Liver (tissue), 9 donors: ENCODE measurements around the gene TTC21A. TPM values are rescaled to one million over a fixed set of nuclear protein-coding genes. Genes with fewer than 3 reads are reported as not detected.

ENCODE experiments used
- DNase-seq: peaks from one replicate; pipeline ENCODE4 v3.0.0-alpha.2; 2017; ENCODE audit warnings: low spot score
- H3K27ac ChIP-seq, 2 donors: one replicate each; pipeline ENCODE4 v1.7.0; 2013; ENCODE audit warnings: inconsistent platforms in 2 of 2, low read length in 2 of 2, control low read depth in 1 of 2, low read depth in 1 of 2, mild to moderate bottlenecking in 1 of 2
- H3K27me3 ChIP-seq, 4 donors: one replicate each; pipeline versions ENCODE4 v1.6.1 to v1.7.0; 2013; ENCODE audit warnings: low read length in 3 of 4, inconsistent platforms in 1 of 4, mild to moderate bottlenecking in 1 of 4, moderate library complexity in 1 of 4; ENCODE audit not compliant: control insufficient read depth in 4 of 4, insufficient read depth in 4 of 4
- H3K36me3 ChIP-seq, 4 donors: one replicate each; pipeline versions ENCODE4 v1.6.1 to v1.7.0; 2013; ENCODE audit warnings: low read length in 3 of 4, mild to moderate bottlenecking in 3 of 4, low read depth in 1 of 4, moderate library complexity in 1 of 4; ENCODE audit not compliant: control insufficient read depth in 4 of 4, insufficient read depth in 3 of 4
- H3K4me1 ChIP-seq, 4 donors: one replicate each; pipeline versions ENCODE4 v1.6.1 to v1.7.0; 2013; ENCODE audit warnings: low read length in 3 of 4, mild to moderate bottlenecking in 3 of 4, moderate library complexity in 1 of 4; ENCODE audit not compliant: control insufficient read depth in 4 of 4, insufficient read depth in 4 of 4
- H3K4me3 ChIP-seq, 3 donors: one replicate each; pipeline versions ENCODE4 v1.6.1 to v1.7.0; 2013; ENCODE audit warnings: low read length in 3 of 3, control low read depth in 1 of 3, low read depth in 1 of 3, mild to moderate bottlenecking in 1 of 3
- H3K9ac ChIP-seq, 2 donors: one replicate each; pipeline ENCODE4 v1.7.0; 2013; ENCODE audit warnings: low read length in 2 of 2, mild to moderate bottlenecking in 2 of 2, moderate library complexity in 2 of 2, control low read depth in 1 of 2, low read depth in 1 of 2
- H3K9me3 ChIP-seq, 4 donors: one replicate each; pipeline versions ENCODE4 v1.6.1 to v1.7.0; 2013; ENCODE audit warnings: low read length in 3 of 4; ENCODE audit not compliant: control insufficient read depth in 4 of 4
- ATF3 ChIP-seq: IDR thresholded peaks from 2 replicates; pipeline ENCODE4 v1.6.1; 2016; ENCODE audit warnings: antibody characterized with exemption
- CTCF ChIP-seq: fragments of 150-350 bp; IDR thresholded peaks from 2 replicates; pipeline ENCODE4 v1.5.1; 2017; ENCODE audit warnings: improper control_type of control experiment, low read depth, low read length; ENCODE audit not compliant: missing input control
- EGR1 ChIP-seq, 2 donors: IDR thresholded peaks; 2 replicates each; pipeline ENCODE4 v1.6.1; 2016 to 2018; ENCODE audit warnings: antibody characterized with exemption in 2 of 2, low read depth in 2 of 2
- FOXA1 ChIP-seq: IDR thresholded peaks from 2 replicates; pipeline ENCODE4 v1.6.1; 2016; ENCODE audit warnings: antibody characterized with exemption
- FOXA2 ChIP-seq: IDR thresholded peaks from 2 replicates; pipeline ENCODE4 v1.6.1; 2016; ENCODE audit warnings: antibody characterized with exemption
- GABPA ChIP-seq, 2 donors: IDR thresholded peaks in 1 of 2; conservative IDR thresholded peaks in 1 of 2; 2 replicates each; pipeline ENCODE4 v1.6.1; 2016; ENCODE audit warnings: antibody characterized with exemption in 2 of 2, mild to moderate bottlenecking in 1 of 2, moderate library complexity in 1 of 2
- HNF4A ChIP-seq, 2 donors: conservative IDR thresholded peaks; 2 replicates each; pipeline ENCODE4 v1.6.1; 2016; ENCODE audit warnings: antibody characterized with exemption in 2 of 2, mild to moderate bottlenecking in 2 of 2
- HNF4G ChIP-seq: IDR thresholded peaks from 2 replicates; pipeline ENCODE4 v1.6.1; 2016; ENCODE audit warnings: antibody characterized with exemption
- JUND ChIP-seq, 2 donors: IDR thresholded peaks; 2 replicates each; pipeline ENCODE4 v1.6.1; 2016; ENCODE audit warnings: antibody characterized with exemption in 2 of 2
- MAX ChIP-seq: IDR thresholded peaks from 2 replicates; pipeline ENCODE4 v1.6.1; 2016; ENCODE audit warnings: antibody characterized with exemption
- NR2F2 ChIP-seq: IDR thresholded peaks from 2 replicates; pipeline ENCODE4 v1.6.1; 2016; ENCODE audit warnings: antibody characterized with exemption
- RAD21 ChIP-seq, 2 donors: IDR thresholded peaks; 2 replicates each; pipeline ENCODE4 v1.6.1; 2016; ENCODE audit warnings: antibody characterized with exemption in 2 of 2, mild to moderate bottlenecking in 2 of 2
- REST ChIP-seq: IDR thresholded peaks from 2 replicates; pipeline ENCODE4 v1.6.1; 2016; ENCODE audit warnings: antibody characterized with exemption, mild to moderate bottlenecking
- RXRA ChIP-seq, 2 donors: IDR thresholded peaks; 2 replicates each; pipeline ENCODE4 v1.6.1; 2017 to 2018; ENCODE audit warnings: antibody characterized with exemption in 2 of 2, mild to moderate bottlenecking in 1 of 2
- SP1 ChIP-seq: IDR thresholded peaks from 2 replicates; pipeline ENCODE4 v1.6.1; 2018; ENCODE audit warnings: antibody characterized with exemption, mild to moderate bottlenecking
- TAF1 ChIP-seq: conservative IDR thresholded peaks from 2 replicates; pipeline ENCODE4 v1.6.1; 2016; ENCODE audit warnings: antibody characterized with exemption, mild to moderate bottlenecking
- YY1 ChIP-seq: IDR thresholded peaks from 2 replicates; pipeline ENCODE4 v1.6.1; 2016; ENCODE audit warnings: antibody characterized with exemption, mild to moderate bottlenecking
- ZBTB33 ChIP-seq: IDR thresholded peaks from 2 replicates; pipeline ENCODE4 v1.6.1; 2016; ENCODE audit warnings: antibody characterized with exemption
- WGBS: extraction: QIAGEN DNeasy Blood & Tissue Kit; methylation state at CpG from one replicate; pipeline ENCODE4 v1.1.7; 2013; 5-methylcytosine and 5-hydroxymethylcytosine counted together
- polyA plus RNA-seq, 2 donors: library from polyadenylated mRNA; stranded (reverse) in 1 of 2; unstranded in 1 of 2; fragments of 200-250 nt in 1 of 2; fragments of >200 nt in 1 of 2; fragmentation: Nextera tagmentation in 1 of 2; extraction: Ambion mirVana in 1 of 2; gene quantifications; one replicate each; pipeline versions ENCODE4 v1.2.1 to v1.2.3, GENCODE V29; 2013 to 2015
- total RNA-seq, 2 donors: library from RNA; depleted of rRNA; stranded (reverse); fragments of >200 nt; gene quantifications; one replicate each; pipeline ENCODE4 v1.2.3, GENCODE V29; 2014
- donor health status: healthy.
- donor health status: healthy.
- donor health status: healthy.
- donor health status: healthy.
- donor health status: healthy.

Gene TTC21A
- total and polyA plus RNA-seq, 4 donors = 0.28 to 3.3 (median 1.6) TPM

GRCh38 chr3:39097716-39098472 lies 9.6 kb upstream of the TTC21A start:
- no peak overlapping the region for H3K27ac ChIP-seq
- H3K4me3 ChIP-seq = no peak overlapping the region
- 92% methylated on average over 8 of the region's 8 CpGs for WGBS
- H3K27me3 ChIP-seq = no peaks in the 10 kb centered on the region
- H3K36me3 ChIP-seq = peaks cover 18 to 64% (median 43%) of the 10 kb centered on the region in 4 donors
- DNase-seq = no peak
- TF ChIP-seq EGR1 (IDR thresholded peaks at IDR 0.05; ENCODE audit: low read depth in 2 of 2) = no peak
- TF ChIP-seq FOXA2 = no peak
- no peak for TF ChIP-seq RAD21 (IDR thresholded peaks at IDR 0.05)
- TF ChIP-seq TAF1 = no peak
- TF ChIP-seq NR2F2 = no peak
- no peak for TF ChIP-seq RXRA (IDR thresholded peaks at IDR 0.05)
- TF ChIP-seq MAX = no peak
- no peak for TF ChIP-seq JUND (IDR thresholded peaks at IDR 0.05)
- no peak for TF ChIP-seq FOXA1
- no peak for TF ChIP-seq CTCF
- no peak for TF ChIP-seq HNF4A (conservative IDR thresholded peaks at IDR 0.05)
- no peak for TF ChIP-seq SP1
- no peaks in the 10 kb centered on the region for H3K4me1 ChIP-seq
- H3K9ac ChIP-seq = no peak overlapping the region
- H3K9me3 ChIP-seq = no peaks in the 10 kb centered on the region

GRCh38 chr3:39098473-39099000 lies 8.9 kb upstream of the TTC21A start:
- Histone ChIP-seq H3K9me3 (no peaks in the 10 kb centered on the region), H3K4me1 (no peaks in the 10 kb centered on the region), H3K27me3 (no peaks in the 10 kb centered on the region), H3K36me3 (peaks cover 14 to 61% (median 43%) of the 10 kb centered on the region in 4 donors), H3K27ac (no peak overlapping the region), H3K4me3 (no peak overlapping the region), H3K9ac (no peak overlapping the region)
- DNase-seq = no peak
- TF ChIP-seq HNF4A (conservative IDR thresholded peaks at IDR 0.05) = no peak
- no peak for TF ChIP-seq YY1
- TF ChIP-seq REST = no peak
- TF ChIP-seq CTCF = no peak
- no peak for TF ChIP-seq EGR1 (IDR thresholded peaks at IDR 0.05; ENCODE audit: low read depth in 2 of 2)
- TF ChIP-seq FOXA2 = no peak
- no peak for TF ChIP-seq TAF1
- no peak for TF ChIP-seq GABPA (IDR thresholded peaks at IDR 0.05 in 1 of 2, conservative IDR thresholded peaks at IDR 0.05 in 1 of 2)
- no peak for TF ChIP-seq SP1
- TF ChIP-seq ATF3 = no peak
- TF ChIP-seq RXRA (IDR thresholded peaks at IDR 0.05) = no peak
- TF ChIP-seq RAD21 (IDR thresholded peaks at IDR 0.05) = no peak
- no peak for TF ChIP-seq FOXA1
- no peak for TF ChIP-seq JUND (IDR thresholded peaks at IDR 0.05)
- TF ChIP-seq ZBTB33 = no peak
- no peak for TF ChIP-seq MAX
- no peak for TF ChIP-seq NR2F2
- no peak for TF ChIP-seq HNF4G
- WGBS = 95% methylated on average over 8 of the region's 8 CpGs
